HG02981 (cell line): ENCODE measurements around the gene CADM1.

Experiments used
- ATAC-seq: cut with Tn5 transposase; IDR thresholded peaks from one replicate; pipeline ENCODE4 v1.9.1; 2021; ENCODE audit warnings: mild to moderate bottlenecking, moderate library complexity; ENCODE audit not compliant: unreplicated experiment

CADM1 gene

GRCh38 chr11:115504276-115505158, at the start of gene CADM1:
Gene CADM1 (minus strand): TSS chr11:115504415.
- peak; percentile 76 for ATAC-seq

- no peak for ATAC-seq
These were observed 48.7 kb upstream of the CADM1 start for GRCh38 chr11:115552773-115553438.

DNA sequence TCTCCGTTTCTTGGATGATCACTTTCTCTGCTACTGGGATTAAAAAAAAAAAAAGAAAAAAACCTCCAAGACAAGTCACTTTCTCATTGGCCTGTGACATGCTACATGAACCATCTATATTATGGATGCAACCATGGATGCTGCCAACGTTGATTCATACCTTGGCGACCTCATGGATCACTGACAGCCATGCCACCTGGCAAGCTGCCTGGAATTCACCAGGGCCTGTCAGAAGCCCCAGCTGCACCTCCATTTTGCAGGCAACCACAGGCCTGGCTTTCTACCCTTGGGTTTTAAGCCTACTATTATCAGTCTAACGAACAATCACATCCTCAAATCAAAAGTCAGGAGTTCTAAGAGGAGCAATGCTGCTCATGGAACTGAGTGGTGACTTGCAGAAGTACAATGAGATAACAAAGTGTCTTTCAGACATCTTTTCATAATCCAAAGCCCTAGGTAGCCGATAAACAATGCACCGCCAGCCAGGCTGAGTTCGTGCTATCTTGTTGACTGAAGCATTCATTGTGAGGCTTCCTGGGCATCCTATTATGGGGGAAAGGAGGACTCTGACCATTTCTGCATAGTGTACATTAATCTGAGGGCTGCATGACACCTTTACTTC, 48.0 kb upstream of the CADM1 start:
- ATAC-seq, result no peak

DNA sequence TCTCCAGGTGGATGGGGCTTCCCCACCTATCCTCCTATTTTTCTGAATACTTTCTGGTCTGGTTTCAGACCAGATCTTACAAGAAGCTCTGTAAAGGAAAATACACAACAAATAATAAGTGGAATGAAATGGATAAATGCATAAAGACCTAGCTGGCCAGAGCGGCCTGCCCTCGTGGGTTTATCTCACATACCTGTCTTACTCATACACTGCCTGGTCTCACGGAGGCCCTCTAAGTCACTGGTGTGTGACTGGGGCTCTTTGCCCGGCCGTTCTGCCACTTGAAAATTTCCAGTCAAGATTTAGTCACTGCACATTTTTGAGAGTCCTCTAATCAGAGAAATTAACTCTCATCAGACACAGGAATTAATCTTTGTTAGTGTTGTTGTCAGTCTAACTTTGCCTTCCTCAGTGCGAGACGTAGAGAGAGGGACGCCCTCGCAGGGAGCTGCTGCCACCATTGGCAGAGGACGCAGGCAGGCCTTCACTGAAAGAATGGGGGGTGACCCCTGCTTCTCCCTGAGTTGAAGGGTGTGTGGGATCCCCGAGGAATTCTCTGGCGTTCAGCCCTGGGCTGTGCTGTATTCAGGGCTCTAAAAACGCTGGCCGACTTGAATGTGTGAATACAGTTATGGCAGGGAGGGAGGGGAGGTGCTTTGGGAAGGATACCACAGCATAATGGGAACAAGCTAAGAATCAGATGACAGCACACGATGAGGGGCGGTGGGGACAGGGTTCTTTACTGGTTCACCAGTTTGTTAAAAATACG, 46.3 kb upstream of the CADM1 start:
- ATAC-seq, result no peak

DNA sequence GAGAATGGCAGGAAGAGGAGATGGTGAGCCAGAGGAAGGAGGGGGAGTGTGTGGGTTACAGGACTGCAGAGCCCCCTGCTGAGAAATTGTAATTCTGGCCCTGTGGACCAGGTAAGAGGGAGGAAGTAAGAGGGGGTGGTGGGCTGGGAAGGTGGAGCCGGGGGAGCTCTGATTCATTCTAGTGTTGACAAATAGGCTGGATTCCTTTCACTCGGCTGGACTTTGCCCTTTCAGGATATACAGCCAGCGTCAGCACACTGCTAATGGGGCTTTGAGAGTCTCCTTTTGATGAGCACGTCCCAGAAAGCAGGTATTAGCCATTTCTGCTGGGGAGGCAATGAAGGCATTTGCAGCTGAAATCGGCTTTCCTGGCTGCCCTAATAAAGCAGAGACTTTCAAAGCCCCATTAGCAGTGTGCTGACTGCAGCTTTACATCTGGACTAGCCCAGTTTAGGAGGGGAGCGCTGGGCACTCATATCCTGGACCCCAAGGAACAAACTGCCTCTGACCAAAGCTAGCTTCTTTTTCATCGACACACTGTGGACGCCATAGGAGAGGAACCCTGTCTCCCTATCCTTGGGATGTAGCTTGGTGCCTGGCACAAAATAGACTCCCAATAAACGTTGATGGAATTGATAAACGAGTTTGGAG, 44.8 kb upstream of the CADM1 start:
- no peak for ATAC-seq

GRCh38 chr11:115545581-115546210, 41.5 kb upstream of the CADM1 start:
- no peak for ATAC-seq

GRCh38 chr11:115544422-115544948, 40.3 kb upstream of the CADM1 start:
- no peak for ATAC-seq

DNA sequence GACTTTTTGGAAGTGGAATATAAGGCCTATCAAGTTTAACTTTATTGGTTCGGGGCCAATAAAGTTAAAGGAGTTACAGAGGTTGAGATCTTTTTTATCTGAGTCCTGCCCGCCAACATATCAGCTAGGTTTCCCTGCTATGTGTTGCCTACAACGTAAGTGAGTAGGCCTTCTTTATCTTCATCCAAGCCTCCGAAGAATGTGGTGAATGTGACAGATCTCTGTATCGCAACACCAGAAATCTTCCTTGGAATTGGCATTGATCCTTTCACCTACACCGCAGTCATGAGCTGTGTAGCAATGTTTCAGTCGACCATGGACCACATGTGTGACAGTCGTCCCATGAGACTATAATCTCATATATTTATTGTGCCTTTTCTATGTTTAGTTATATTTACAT, 37.3 kb upstream of the CADM1 start:
- ATAC-seq, result no peak

- no peak for ATAC-seq
These were observed 35.6 kb upstream of the CADM1 start for GRCh38 chr11:115539844-115540243.

- no peak for ATAC-seq
These were observed 31.6 kb upstream of the CADM1 start for GRCh38 chr11:115535781-115536180.

DNA sequence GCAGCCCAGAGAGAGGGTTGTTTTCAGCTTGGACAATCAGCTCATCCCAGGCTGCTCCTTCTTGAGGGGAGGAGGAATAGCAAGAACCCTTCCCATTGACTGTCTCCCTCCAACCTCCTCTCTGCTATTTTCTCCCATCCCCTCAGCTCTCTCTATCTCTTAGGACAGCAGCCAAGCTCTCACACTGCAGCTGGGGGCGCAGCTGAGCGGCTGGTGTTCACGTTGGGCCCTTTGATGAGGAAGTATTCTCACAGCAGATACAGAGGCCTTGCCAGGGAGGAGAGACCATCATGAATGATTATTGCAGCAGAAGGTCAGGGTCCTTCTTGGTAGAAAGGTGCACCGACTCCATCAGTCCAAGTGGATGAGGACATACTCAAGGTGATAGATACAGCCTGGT, 26.5 kb upstream of the CADM1 start:
- no peak for ATAC-seq

DNA sequence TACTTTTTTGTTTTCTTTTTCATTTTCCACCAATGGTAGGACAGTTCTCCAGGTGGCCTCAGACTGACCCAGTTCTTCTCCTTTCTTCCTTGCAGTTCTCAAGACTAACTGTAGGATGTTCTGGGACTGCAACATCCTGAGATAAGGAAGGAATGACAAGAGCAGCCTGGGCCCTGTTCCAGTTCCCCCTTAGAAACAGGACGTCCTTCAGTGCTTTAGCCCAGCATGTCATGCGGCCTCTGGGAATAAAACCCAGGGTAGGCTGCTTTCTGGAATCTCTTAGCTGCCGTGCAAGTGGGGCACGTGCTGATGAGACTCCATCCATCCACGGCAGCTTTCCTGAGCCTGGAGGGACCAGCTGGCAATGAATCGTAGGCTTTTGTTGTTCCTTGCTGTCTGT, 24.0 kb upstream of the CADM1 start:
- ATAC-seq, result no peak

- ATAC-seq, result no peak
These were observed 23.4 kb upstream of the CADM1 start for GRCh38 chr11:115527534-115528125.

DNA sequence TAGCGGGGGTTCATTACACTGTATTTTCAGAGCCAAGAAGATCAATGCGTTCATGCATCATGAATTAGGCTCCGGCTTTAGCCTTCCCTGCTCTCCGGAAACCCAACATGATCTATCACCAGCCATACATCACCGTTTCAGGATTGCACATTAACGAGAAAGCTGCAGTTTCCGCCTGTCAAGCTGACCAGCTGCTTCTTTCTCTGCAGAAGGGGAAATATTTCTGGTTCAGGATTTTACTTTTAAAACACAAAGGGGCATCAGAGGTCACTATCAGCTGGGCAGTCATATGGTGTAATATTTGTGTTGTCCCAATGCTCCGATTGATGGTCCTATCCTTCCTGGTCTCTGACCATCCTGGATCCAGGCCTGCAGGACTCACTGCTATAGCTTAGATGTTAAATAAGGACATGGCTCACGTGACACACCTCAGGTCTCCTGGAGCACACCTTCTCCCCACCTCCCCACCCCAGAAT, 21.4 kb upstream of the CADM1 start:
- ATAC-seq, result no peak

- ATAC-seq, result no peak
These were observed 20.4 kb upstream of the CADM1 start for GRCh38 chr11:115524572-115524971.

GRCh38 chr11:115523727-115524399, 19.6 kb upstream of the CADM1 start:
- no peak for ATAC-seq

- ATAC-seq, result no peak
These were observed 18.1 kb upstream of the CADM1 start for GRCh38 chr11:115522302-115522701.

GRCh38 chr11:115521825-115522224, 17.6 kb upstream of the CADM1 start:
- no peak for ATAC-seq
